Rectal smooth muscle tissue (tissue), 1 donor: Measurements from ENCODE around the gene RPL27.

Experiments
- H3K27ac ChIP-seq: one replicate; pipeline ENCODE4 v1.7.0; 2013; ENCODE audit warnings: low read depth, low read length, inconsistent platforms
- H3K27me3 ChIP-seq: one replicate; pipeline ENCODE4 v1.7.0; 2013; ENCODE audit warnings: low read length; ENCODE audit not compliant: control insufficient read depth, insufficient read depth
- H3K36me3 ChIP-seq: one replicate; pipeline ENCODE4 v1.7.0; 2013; ENCODE audit warnings: low read length; ENCODE audit not compliant: control insufficient read depth, insufficient read depth
- H3K4me1 ChIP-seq: one replicate; pipeline ENCODE4 v1.7.0; 2013; ENCODE audit warnings: low read length; ENCODE audit not compliant: control insufficient read depth, insufficient read depth
- H3K4me3 ChIP-seq: one replicate; pipeline ENCODE4 v1.7.0; 2013; ENCODE audit warnings: low read length
- H3K9ac ChIP-seq: one replicate; pipeline ENCODE4 v1.7.0; 2013; ENCODE audit warnings: low read length

Gene RPL27

GRCh38 chr17:43028221-43028861 lies 30.1 kb downstream of the RPL27 start:
- Histone ChIP-seq H3K4me3 (no peak overlapping the region), H3K27me3 (no peaks in the 10 kb centered on the region), H3K36me3 (no peaks in the 10 kb centered on the region), H3K27ac (no peak overlapping the region), H3K4me1 (no peaks in the 10 kb centered on the region), H3K9ac (no peak overlapping the region)

DNA sequence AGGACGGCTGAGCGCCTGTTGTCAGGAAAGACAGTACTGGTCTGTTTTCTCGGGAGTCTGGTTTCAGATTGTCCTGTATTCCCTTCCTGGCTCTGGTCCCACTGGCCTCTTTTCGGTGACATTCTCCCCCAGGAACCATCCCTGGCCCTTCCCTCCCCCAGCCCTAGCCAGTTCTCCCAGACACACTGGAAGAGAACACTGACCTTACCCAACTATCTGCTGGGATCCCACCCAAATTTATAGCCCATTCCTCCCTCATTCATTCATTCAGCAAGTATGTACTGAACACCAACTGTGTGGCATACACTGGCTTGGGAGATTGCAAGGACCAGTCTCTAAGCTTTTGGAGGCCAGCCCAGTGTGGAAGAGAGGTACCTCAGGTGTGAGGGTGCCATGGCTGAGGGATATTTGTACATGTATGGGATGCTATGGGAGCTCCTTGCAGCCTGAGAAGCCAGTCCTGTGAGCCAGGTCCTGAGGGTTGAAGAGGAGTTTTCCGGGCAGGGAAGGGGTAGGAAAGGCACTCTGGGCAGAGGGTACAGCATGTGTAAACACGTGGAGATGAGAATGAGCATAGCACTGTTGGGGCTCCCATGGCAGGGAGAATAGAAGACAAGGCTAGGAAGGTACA lies 32.0 kb downstream of the RPL27 start:
- H3K9ac ChIP-seq = no peak overlapping the region
- no peaks in the 10 kb centered on the region for H3K36me3 ChIP-seq
- no peaks in the 10 kb centered on the region for H3K27me3 ChIP-seq
- no peak overlapping the region for H3K4me3 ChIP-seq
- no peaks in the 10 kb centered on the region for H3K4me1 ChIP-seq
- no peak overlapping the region for H3K27ac ChIP-seq

DNA sequence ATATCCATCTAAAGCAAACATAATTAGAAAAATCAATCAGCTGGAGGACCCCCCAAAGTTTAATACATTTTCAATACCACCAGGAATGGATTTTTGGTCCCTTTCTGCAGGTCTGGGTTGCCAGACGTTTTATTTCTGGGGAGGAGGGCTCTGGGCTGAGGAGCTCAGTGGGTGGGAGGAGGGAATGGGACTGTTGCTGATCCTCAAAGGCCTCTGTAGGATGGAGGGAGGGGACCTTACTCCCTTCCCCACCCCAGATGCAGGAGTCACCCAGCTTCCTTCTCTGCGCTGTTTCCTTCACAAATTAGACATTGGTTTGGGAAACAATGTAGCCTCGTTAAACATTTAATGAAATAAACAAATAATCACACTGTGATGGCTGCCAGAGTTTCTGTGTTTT lies 33.4 kb downstream of the RPL27 start:
- Histone ChIP-seq H3K27ac (no peak overlapping the region), H3K27me3 (no peaks in the 10 kb centered on the region), H3K36me3 (no peaks in the 10 kb centered on the region), H3K4me1 (no peaks in the 10 kb centered on the region), H3K9ac (no peak overlapping the region), H3K4me3 (no peak overlapping the region)

DNA sequence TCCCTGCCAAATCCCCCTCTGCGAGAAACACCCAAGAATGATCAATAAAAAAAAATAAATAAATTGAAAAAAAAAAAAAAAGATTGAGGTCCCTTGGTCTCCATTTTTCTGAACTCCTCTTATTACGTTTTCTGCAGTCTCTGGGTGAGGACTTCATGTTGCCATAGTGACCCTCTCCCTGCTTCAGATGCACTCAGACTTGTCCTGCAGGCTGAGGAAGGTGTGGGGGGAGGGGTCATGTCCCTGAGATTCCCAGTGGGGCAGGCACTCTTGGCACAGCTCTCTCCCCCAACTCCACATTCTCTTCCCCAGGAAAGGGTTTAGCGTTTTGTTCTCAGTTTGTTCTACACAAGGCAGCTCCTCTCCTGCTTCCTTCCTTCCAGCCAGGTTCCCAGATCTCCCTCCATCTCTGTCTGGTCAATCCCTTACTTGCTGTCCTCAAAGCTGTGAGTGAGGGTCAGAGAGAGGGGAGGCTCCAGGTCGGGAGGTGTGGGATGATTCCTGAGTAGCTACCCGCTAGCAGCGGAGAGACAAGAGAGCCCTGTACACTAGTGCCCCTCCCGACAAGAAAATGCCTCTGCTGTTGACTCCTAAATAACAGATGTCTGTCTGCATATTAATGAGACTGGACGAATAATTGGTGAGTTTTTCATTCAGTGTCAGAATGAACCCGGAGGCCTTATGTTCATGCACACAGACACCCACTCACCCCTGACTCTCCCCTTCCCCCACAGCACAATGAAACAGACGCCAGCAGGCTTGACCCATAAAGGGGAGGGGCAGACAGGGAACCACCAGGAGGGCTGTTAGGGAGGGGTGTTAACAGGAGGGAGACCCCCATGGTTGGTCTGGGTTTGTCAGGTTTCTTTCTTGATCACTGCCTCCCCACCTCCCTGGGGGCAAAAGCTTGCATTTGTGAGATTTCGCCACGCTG lies 36.0 kb downstream of the RPL27 start:
- Histone ChIP-seq H3K9ac (no peak overlapping the region), H3K27me3 (no peaks in the 10 kb centered on the region), H3K27ac (no peak overlapping the region), H3K4me1 (no peaks in the 10 kb centered on the region), H3K4me3 (no peak overlapping the region), H3K36me3 (no peaks in the 10 kb centered on the region)

GRCh38 chr17:43034894-43035293 lies 36.7 kb downstream of the RPL27 start:
- no peaks in the 10 kb centered on the region for H3K36me3 ChIP-seq
- H3K27ac ChIP-seq = no peak overlapping the region
- no peak overlapping the region for H3K4me3 ChIP-seq
- no peaks in the 10 kb centered on the region for H3K4me1 ChIP-seq
- H3K9ac ChIP-seq = no peak overlapping the region
- H3K27me3 ChIP-seq = no peaks in the 10 kb centered on the region

- H3K27ac ChIP-seq = no peak overlapping the region
- H3K9ac ChIP-seq = no peak overlapping the region
- no peak overlapping the region for H3K4me3 ChIP-seq
- H3K4me1 ChIP-seq = no peaks in the 10 kb centered on the region
- no peaks in the 10 kb centered on the region for H3K36me3 ChIP-seq
- no peaks in the 10 kb centered on the region for H3K27me3 ChIP-seq
Observed at GRCh38 chr17:43039646-43040045, 41.4 kb downstream of the RPL27 start.

DNA sequence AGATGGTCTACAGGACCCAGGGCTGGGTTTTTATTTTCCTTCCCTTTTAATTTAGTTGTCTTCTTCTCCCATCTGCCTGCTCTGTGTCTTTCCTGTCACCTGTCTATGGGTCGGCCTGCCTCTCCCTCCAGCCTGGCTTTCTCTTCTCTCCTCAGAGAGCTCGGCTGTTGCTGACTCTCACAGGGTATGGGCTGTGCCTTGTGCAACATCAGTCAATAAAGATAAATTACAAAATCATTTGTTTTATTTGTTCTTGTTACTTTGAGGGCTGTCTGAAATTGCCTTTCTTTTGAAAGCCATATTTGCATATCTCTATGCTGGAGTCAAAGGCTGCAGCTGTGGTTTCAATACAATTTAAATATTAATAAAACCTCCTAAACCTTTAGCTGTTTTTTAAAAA lies 42.4 kb downstream of the RPL27 start:
- Histone ChIP-seq H3K27ac (no peak overlapping the region), H3K36me3 (no peaks in the 10 kb centered on the region), H3K27me3 (no peaks in the 10 kb centered on the region), H3K4me3 (no peak overlapping the region), H3K4me1 (no peaks in the 10 kb centered on the region), H3K9ac (no peak overlapping the region)

- no peak overlapping the region for H3K9ac ChIP-seq
- H3K27me3 ChIP-seq = no peaks in the 10 kb centered on the region
- H3K27ac ChIP-seq = no peak overlapping the region
- no peaks in the 10 kb centered on the region for H3K36me3 ChIP-seq
- no peak overlapping the region for H3K4me3 ChIP-seq
- no peaks in the 10 kb centered on the region for H3K4me1 ChIP-seq
Observed at GRCh38 chr17:43042025-43042628, 43.9 kb downstream of the RPL27 start.

- Histone ChIP-seq H3K27ac (no peak overlapping the region), H3K4me1 (no peaks in the 10 kb centered on the region), H3K27me3 (no peaks in the 10 kb centered on the region), H3K4me3 (no peak overlapping the region), H3K9ac (no peak overlapping the region), H3K36me3 (no peaks in the 10 kb centered on the region)
Observed at GRCh38 chr17:43043307-43043706, 45.1 kb downstream of the RPL27 start.

DNA sequence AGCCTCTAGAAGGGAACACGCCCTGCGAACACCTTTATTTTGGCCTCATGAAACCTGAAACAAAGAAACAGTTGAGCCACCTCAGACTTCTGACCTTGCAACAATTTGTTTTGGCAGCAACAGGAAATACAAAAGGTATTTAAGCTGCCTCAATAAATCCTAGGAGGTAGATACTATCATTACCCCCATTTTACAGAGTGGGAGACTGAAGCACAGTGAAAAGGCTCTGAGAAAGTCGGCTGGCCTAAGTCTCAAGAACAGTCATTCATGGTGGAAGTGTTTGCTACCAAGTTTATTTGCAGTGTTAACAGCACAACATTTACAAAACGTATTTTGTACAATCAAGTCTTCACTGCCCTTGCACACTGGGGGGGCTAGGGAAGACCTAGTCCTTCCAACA lies 45.8 kb downstream of the RPL27 start:
- no peak overlapping the region for H3K4me3 ChIP-seq
- no peaks in the 10 kb centered on the region for H3K36me3 ChIP-seq
- no peak overlapping the region for H3K27ac ChIP-seq
- no peaks in the 10 kb centered on the region for H3K4me1 ChIP-seq
- H3K27me3 ChIP-seq = no peaks in the 10 kb centered on the region
- H3K9ac ChIP-seq = no peak overlapping the region

- H3K27me3 ChIP-seq = no peaks in the 10 kb centered on the region
- no peaks in the 10 kb centered on the region for H3K36me3 ChIP-seq
- no peaks in the 10 kb centered on the region for H3K4me1 ChIP-seq
- H3K9ac ChIP-seq = no peak overlapping the region
- no peak overlapping the region for H3K27ac ChIP-seq
- no peak overlapping the region for H3K4me3 ChIP-seq
Observed at GRCh38 chr17:43051969-43052368, 53.8 kb downstream of the RPL27 start.
